Endometrial microvascular endothelial cells (primary cell): Measurements from ENCODE around the gene TMEM154. TPM values are rescaled to one million over a fixed set of nuclear protein-coding genes. Genes with fewer than 3 reads are reported as not detected.

Experiments used
- in situ Hi-C: cut with HindIII; loops from 2 replicates; pipeline ENCODE4 v1.10.0; 2017; ENCODE audit warnings: low sequenced_read_pairs, low pct_unique_long_range_greater_than_20kb; ENCODE audit errors: inconsistent ontology term
- total RNA-seq: library from RNA; depleted of rRNA; stranded (reverse); fragments of >200 nt; gene quantifications from one replicate; pipeline ENCODE4 v1.2.3, GENCODE V29; 2015; ENCODE audit errors: inconsistent ontology term

The TMEM154 gene
- total RNA-seq, 1 donor from 2014 or later = 7.0 TPM

DNA sequence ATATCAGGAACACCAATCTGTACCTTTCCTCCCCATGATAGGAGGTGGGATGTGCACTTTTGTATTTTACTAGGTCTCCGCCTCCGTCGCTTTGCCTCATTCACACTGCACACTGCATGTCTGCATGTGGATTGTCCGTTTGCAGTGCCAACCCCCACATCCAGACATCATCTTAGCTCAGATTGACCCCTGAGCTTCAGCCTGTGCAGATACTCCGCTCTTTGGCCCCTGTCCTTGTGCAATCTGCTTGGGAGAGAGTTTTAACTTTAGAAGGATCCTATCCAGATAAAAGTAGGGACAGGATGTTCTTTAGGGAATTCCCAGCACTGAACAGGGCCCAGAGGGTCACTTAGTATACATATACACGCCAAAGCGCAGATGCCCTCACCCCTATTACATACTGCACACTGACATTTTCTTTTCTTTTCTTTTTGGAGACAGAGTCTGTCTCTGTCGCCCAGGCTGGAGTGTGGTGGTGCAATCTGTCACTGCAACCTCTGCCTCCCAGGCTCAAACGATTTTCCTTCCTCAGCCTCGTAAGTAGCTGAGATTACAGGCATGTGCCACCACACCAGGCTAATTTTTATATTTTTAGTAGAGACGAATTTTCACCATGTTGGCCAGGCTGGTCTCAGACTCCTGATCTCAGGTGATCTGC, 100.6 kb downstream of the TMEM154 start:
- in situ Hi-C loops = no loop called here

DNA sequence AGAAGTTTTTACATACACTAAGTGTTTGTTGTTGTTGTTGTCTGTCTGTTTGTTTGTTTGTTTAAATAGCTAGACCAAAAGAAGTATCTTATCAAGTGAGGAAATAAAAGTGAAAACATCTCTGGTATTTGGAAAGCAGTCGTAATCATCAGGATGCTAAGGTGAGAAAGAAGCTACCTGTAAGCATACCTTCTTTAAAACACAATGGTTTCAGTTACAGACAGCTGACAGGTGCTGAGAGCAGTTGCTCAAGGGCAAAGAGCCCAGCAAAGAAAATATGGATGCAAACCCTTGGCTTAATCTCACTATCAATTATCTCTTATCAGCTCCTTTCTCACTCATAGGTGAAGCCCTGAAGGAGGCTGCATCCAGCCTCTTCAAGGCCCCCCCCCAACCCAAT, 101.1 kb downstream of the TMEM154 start:
- in situ Hi-C loops = no loop called here

DNA sequence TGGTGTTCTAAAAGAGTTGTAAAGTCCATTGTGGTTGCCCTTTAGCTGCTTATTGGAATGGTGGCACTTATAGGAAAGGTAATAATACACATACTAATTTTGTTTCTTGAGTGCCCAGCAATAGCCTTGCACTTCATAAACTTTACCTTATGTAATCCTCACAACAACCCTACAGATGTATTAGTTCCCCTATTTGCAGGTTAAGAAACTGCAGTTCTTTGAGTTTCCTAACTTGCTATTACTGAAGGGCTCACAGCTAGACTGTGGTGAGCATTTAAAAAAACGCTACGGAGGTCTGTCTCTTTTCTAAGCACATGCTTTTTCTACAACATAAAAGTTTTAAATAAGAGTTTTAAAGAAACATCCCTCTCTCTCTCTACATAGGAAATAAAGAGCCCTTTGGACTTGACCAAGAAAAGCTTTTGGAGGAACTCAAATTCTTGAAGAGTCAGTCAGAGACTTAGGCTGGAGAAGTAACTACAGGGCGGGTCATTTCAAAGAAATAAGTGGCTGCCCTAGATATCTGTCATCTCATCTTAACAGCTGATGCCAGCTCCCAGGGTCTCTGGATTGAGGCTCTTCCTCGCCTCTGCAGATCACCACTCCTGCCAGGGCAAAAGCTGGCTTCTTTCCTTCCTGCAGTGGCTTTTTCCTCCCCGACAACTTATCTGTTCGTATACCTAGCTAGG, 101.9 kb downstream of the TMEM154 start:
- in situ Hi-C loops = no loop called here

DNA sequence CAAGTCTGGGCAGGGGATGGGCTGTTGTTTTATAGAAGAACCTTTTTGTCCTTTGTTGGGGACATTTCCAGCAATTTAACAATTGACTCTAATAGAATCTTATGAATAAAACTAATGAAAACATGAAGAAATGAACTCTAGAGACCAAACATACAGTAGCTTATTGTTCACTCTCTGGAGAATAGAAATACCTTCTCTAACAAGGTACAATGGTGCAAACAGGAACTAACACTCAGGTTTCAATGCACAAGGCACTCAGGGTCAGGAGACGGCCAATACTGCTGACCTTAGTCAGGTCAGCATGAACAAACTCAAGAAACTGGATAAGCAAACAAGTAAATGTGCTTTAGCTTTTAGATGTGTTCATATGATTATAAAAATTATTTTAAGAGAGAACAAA, 104.3 kb downstream of the TMEM154 start:
- in situ Hi-C loops = no loop called here

DNA sequence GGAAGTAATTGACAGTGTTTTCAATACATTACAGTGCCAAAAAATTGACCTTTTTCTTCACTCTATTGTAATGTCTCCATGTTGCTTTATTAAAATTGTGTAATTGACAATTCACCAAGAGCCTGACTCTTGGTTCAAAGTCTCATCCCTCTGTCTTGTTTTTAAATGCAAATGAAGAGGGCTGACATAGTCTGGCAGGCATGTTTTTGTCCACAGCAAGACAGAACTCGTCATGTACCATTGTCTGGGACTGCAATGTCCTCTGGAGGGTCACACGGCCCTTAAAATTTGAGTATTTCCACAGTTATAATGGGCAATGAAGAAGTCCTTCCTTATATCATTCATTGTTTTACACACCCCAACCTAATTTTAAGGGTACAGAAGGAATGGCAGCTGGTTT, 105.9 kb downstream of the TMEM154 start:
- in situ Hi-C loops = no loop called here

DNA sequence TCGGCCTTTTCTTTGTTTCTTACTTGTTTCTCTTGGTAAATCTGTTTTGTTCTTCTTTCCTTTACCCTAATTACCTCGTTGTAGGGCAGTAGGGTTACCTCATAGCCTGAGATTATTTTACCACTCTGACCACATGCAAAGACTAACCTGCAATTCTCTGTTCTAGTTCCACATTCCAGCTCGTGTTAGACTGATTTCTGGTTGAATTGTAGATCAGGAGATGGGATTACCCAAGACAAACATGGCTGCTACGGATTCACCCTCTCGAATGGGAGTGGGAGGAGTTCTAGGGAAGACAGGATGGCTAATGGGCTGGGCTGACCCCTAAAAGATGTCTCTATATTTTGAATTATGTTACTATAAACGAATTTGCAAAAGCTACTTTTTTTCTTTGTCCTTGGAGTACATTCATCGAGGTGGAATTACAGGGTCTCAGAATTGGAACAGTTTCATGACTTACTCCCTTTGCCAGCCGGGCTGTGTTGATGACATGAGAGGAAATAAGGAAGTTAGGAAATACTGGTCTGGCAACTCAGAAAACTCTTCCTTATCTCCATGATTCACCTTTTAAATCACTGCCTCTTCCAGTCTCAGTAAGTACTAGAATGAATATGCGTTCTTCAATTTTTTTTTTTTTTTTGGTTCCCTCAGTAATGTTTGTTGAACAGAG, 107.2 kb downstream of the TMEM154 start:
- in situ Hi-C loops = no loop called here

DNA sequence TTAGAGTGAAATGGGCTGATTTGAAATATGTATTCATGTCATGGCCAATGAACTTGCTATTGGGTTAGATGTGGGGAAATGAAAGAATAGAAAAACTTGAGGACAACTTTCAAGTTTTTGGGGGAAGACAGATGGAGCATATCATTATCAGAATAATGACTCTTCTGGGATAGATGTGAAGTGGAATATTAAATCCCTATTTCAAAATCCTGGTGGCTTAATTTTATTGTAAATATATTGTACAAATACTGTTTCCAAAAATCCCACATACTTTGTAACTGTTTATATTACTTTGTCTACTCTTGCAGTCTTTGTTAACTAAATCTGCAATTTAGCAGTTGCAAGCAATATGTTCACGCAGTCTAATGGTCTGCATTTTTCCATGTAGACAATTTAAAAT, 108.0 kb downstream of the TMEM154 start:
- in situ Hi-C loops = no loop called here

DNA sequence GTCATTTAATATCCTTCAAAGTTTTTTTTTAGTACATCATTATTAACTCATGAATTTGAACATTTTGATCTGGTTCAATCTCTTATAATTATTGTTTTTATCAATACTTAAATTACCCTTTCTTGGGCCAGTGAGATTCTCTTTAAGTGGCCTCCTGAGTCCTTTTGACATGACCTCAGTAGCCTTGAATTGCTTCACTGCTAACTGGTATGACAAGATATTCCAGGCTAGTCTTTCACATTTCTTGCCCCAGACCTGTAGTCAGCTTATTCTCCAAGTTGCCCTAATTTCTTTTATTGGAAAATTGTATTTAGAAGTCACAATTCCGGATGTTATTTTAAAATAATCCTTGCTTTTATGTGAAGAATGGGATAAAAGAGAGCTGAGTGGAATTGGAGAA, 108.5 kb downstream of the TMEM154 start:
- in situ Hi-C loops = no loop called here

Other genes with a start within 250 kb of the TMEM154 start
- gene FBXW7, start 143.9 kb downstream of the TMEM154 start, total RNA-seq = 45.3 TPM
- not detected for gene TIGD4, start 99.7 kb upstream of the TMEM154 start, total RNA-seq
- 19.5 TPM for gene ARFIP1, start 100.0 kb upstream of the TMEM154 start, total RNA-seq